T1000 (cell line): ENCODE measurements around the gene VPS13C.

Experiments used
- DNase-seq: peaks from one replicate; lab custom pipeline; 2025; ENCODE audit warnings: mixed read lengths; lab: John Stamatoyannopoulos, UW

Gene VPS13C

DNA sequence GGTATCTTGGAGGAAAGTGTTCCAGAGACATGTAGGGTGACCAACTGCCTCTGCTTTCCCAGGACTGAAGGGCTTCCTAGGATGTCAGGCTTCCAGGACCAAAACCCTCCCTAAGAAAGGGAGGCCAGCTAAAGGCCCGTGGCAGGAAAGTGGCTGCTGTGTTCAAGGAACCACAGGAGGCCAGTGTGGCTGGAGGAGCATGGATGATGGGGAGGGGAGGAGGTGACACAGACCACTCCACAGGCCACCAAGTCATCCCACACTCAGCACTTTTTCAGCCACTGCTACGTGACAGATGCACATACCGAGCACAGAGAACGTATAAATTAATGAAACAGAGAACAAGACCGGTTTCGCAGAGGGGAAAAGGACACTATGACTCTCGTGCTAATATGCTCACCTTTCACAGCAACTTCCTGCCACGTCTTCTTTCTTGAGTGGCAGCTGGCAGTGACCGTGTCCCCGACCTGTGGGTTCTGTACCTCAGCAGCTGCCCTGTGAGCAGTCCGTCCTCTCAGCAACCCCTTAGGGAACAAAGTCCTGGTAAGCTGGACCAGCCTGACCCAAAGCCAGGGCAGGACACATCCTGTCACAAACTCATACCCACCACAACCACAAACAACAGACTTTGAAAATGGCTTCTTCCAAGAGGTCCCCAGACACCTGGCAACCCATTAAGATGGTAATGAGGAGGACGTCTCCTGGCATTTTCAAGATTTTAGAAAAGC lies 244.7 kb downstream of the VPS13C start:
- DNase-seq, result no peak

DNA sequence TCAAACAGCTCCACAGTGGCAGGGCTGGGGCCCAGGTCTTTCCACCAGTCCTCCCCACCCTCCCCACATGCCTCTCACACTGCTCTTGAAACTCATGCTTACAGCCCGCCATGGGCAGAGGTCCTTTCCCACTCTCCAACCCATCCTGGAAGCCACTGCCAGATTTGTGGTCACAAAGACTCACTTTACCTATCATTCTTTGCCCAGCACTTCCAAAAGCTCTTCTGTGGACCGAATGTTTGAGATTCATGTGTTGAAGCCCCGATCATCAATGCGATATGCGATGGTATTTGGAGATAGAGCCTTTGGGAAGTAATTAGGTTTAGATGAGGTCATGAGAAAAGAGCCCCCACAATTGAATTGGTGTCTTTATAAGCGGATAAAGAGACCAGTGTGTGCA lies 247.8 kb downstream of the VPS13C start:
- DNase-seq, result no peak

DNA sequence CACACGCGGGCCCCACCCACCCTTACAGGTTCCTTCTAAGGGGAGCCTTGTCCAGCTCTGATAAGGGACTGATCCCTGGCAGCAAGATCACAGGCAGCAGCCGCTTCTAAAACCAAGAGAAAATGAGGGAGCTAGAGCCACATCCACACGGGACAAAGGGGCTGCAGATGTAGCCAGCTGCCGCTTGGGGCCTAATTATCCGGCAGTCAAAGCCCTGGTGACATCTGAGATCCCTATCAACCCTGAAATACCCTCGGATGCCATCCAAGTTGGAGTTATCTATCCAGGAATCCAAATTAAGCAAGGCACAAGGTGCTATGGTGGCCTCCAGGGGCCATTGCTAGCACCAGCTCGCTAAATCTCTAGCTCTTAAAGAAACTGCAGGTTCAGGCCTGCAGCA lies 248.3 kb downstream of the VPS13C start:
- DNase-seq, result no peak

DNA sequence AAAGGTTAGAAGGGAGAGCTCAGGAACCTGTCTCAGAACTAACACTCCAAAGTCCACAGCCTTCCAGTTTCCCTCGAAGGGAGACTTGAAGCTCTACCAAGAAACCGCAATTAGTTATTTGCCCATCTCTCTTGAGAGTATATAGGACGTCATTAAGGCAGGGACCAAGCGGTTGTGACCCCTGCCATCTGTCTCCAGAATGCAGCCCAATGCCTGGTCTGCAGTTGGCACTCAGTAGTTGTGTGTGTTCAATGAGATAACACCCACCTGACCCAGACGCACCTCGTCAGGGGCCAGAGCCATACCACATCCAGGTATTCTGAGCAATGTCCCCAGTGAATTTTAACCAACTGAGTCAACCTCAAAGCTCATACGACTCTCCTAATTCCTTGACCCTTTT lies 251.0 kb downstream of the VPS13C start:
- no peak for DNase-seq

DNA sequence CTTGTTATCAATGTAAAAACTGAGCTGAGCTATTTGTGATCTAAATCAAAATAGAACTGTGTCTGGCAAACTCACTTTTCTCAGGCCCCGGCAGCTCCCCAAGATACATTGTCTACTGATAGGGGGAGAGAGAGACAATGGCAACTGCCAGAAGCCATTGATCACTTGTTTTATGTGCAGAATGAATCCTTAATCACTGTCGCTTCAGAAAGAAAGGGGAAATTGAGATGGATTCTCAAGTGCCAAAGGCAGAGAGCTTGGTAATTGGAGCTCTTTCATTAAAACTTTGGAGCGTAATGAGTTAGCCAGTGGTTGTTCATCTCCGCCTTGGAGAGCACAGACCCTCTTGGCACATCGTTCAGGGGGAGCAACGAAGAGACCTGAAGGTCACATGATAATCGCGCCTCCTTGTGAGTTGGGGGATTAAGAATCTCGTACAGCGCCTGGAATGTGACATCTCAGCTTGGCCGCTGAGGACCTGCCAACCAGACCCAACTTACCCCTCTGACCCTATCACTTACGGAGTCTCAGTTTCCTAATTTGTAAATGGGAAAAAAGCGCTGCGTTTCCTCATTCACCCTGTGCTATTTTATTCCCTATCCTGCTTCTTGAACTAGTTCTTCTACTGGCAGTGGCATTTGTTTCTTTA lies 252.8 kb downstream of the VPS13C start:
- no peak for DNase-seq
